Muscle of leg (tissue), 11 donors: ENCODE measurements around the gene CPSF4L. TPM values are rescaled to one million over a fixed set of nuclear protein-coding genes. Genes with fewer than 3 reads are reported as not detected.

Experiments
- DNase-seq: peaks from one replicate; pipeline ENCODE4 v3.0.0; 2013
- H3K27ac ChIP-seq: one replicate; pipeline ENCODE4 v1.5.1; 2013; ENCODE audit warnings: mild to moderate bottlenecking, low read length, control low read depth
- H3K27me3 ChIP-seq: one replicate; pipeline ENCODE4 v1.6.1; 2013; ENCODE audit warnings: low read length; ENCODE audit not compliant: control insufficient read depth, insufficient read depth
- H3K36me3 ChIP-seq: one replicate; pipeline ENCODE4 v1.6.1; 2013; ENCODE audit warnings: low read length; ENCODE audit not compliant: control insufficient read depth, insufficient read depth
- H3K4me1 ChIP-seq: one replicate; pipeline ENCODE4 v1.6.1; 2013; ENCODE audit warnings: low read length; ENCODE audit not compliant: control insufficient read depth, insufficient read depth
- H3K4me3 ChIP-seq: one replicate; pipeline ENCODE4 v1.5.1; 2013; ENCODE audit warnings: low read length, control low read depth
- H3K9me3 ChIP-seq: replicated peaks from 2 replicates; pipeline ENCODE4 v1.6.1; 2013; ENCODE audit warnings: low read depth, low read length; ENCODE audit not compliant: control insufficient read depth
- WGBS: methylation state at CpG from one replicate; pipeline ENCODE4 v1.1.5; 2013; ENCODE audit warnings: missing lambda C conversion rate; ENCODE audit not compliant: insufficient coverage; 5-methylcytosine and 5-hydroxymethylcytosine counted together
- polyA plus RNA-seq, 8 donors: library from polyadenylated mRNA; unstranded; fragments of 120-200 nt; gene quantifications; one replicate each; pipeline versions ENCODE4 v1.2.1 to v1.2.3, GENCODE V29; 2013; ENCODE audit warnings: inconsistent platforms in 1 of 8, low replicate concordance in 1 of 8; ENCODE audit not compliant: insufficient read length in 8 of 8, insufficient read depth in 1 of 8
- total RNA-seq: library from RNA; stranded (reverse); fragments of 120-200 nt; gene quantifications from one replicate; pipeline ENCODE4 v1.2.4, GENCODE V29; 2013

The CPSF4L gene
- total and polyA plus RNA-seq, 9 donors, result not detected

DNA sequence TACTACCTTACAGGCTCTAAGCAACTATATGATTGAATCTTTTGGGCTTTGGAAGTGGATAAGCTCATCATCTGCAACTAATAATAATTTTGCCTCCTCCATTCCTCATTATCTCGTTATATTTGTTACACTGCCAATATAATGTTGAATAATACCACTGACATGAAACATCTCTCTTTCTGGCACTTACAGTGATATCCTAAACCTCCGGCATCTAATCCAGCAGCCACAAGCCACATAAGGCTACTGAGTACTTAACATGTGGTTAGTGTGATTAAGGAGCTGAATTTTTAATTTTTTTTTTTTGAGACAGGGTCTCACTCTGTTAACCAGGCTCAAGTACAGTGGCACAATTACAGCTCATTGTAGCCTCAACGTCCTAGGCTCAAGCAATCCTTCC lies 40.5 kb upstream of the CPSF4L start:
- no peak for DNase-seq
- 60% methylated on average over 1 of the region's 3 CpGs for WGBS
- Histone ChIP-seq H3K27ac (no peak overlapping the region), H3K27me3 (no peaks in the 10 kb centered on the region), H3K36me3 (no peaks in the 10 kb centered on the region), H3K9me3 (no peaks in the 10 kb centered on the region), H3K4me3 (no peak overlapping the region), H3K4me1 (peaks cover 50% of the 10 kb centered on the region)

- WGBS, result 62% methylated on average over 1 of the region's 2 CpGs
- Histone ChIP-seq H3K27me3 (no peaks in the 10 kb centered on the region), H3K27ac (no peak overlapping the region), H3K4me1 (peaks cover 42% of the 10 kb centered on the region), H3K9me3 (no peaks in the 10 kb centered on the region), H3K4me3 (no peak overlapping the region), H3K36me3 (no peaks in the 10 kb centered on the region)
- DNase-seq, result peak; percentile 51
These were observed 39.7 kb upstream of the CPSF4L start for GRCh38 chr17:73301369-73301768.

DNA sequence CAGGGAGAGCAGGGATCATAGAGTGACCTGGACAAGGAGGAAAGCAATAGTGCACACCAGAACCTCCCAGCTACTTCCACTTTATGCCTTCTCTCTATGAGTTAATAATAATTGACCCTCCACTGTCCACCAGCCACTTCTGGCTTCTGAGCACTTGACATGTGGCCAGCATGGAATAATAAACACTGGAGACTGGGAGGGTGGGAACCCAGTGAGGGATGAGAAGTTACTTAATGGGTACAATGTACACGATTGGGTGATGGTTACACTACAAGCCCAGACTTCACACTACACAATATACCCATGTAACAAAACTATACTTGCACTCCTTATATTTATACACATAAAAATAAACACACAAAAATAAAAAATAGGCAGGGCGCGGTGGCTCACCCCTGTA lies 38.7 kb upstream of the CPSF4L start:
- Histone ChIP-seq H3K27me3 (no peaks in the 10 kb centered on the region), H3K27ac (no peak overlapping the region), H3K36me3 (no peaks in the 10 kb centered on the region), H3K4me3 (no peak overlapping the region), H3K9me3 (no peaks in the 10 kb centered on the region), H3K4me1 (peaks cover 32% of the 10 kb centered on the region)
- DNase-seq, result no peak
- 91% methylated on average over 2 of the region's 3 CpGs for WGBS

- WGBS, result 47% methylated on average over 6 of the region's 15 CpGs
- H3K4me3 ChIP-seq, result no peak overlapping the region
These were observed 36.5 kb upstream of the CPSF4L start for GRCh38 chr17:73297934-73298861.

GRCh38 chr17:73293480-73293911 lies 31.8 kb upstream of the CPSF4L start:
- Histone ChIP-seq H3K36me3 (peaks cover 10% of the 10 kb centered on the region), H3K4me1 (peaks cover 43% of the 10 kb centered on the region), H3K9me3 (no peaks in the 10 kb centered on the region), H3K4me3 (no peak overlapping the region), H3K27ac (no peak overlapping the region), H3K27me3 (no peaks in the 10 kb centered on the region)
- 67% methylated on average over 3 of the region's 9 CpGs for WGBS
- DNase-seq, result no peak

More at GRCh38 chr17:73297934-73298861, 36.5 kb upstream of the CPSF4L start:
- peaks cover 20% of the 10 kb centered on the region for H3K4me1 ChIP-seq
- peaks cover 2% of the 10 kb centered on the region for H3K36me3 ChIP-seq
- no peak for DNase-seq
- no peaks in the 10 kb centered on the region for H3K27me3 ChIP-seq
- H3K9me3 ChIP-seq, result no peaks in the 10 kb centered on the region
- H3K27ac ChIP-seq, result no peak overlapping the region

- H3K27ac ChIP-seq, result no peak overlapping the region
- H3K4me1 ChIP-seq, result peaks cover 39% of the 10 kb centered on the region
- no peak for DNase-seq
- H3K4me3 ChIP-seq, result no peak overlapping the region
- H3K27me3 ChIP-seq, result no peaks in the 10 kb centered on the region
- WGBS, result 72% methylated on average over 11 of the region's 11 CpGs
- no peaks in the 10 kb centered on the region for H3K9me3 ChIP-seq
- H3K36me3 ChIP-seq, result peaks cover 10% of the 10 kb centered on the region
These were observed 31.4 kb upstream of the CPSF4L start for GRCh38 chr17:73293031-73293430.

DNA sequence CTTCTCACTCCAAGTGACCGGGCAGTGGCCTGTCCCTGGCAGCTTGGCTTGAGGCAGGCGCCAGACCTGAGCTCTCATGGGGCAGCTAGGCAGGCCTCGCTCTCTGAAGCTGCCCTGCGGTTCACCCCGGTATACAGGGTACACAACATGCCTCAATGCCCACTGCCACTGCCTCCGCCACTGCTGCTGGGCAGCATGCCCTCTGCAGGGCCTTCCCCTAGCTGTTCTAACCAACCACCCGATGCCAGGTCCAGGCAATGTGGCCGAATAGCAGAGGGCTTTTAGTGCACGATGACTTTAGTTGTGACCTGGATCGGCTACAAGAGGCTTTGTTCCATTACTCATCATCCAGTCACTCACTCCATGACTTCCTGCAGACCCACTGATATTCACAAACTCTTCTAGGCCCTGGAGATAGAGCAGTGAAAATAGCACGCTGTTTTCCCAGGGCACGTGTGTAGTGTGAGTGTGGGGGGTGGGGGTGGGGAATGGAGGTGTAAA lies 30.4 kb upstream of the CPSF4L start:
- peaks cover 39% of the 10 kb centered on the region for H3K4me1 ChIP-seq
- H3K36me3 ChIP-seq, result peaks cover 10% of the 10 kb centered on the region
- no peaks in the 10 kb centered on the region for H3K9me3 ChIP-seq
- WGBS, result 68% methylated on average over 10 of the region's 12 CpGs
- no peak overlapping the region for H3K4me3 ChIP-seq
- no peak overlapping the region for H3K27ac ChIP-seq
- peak; percentile 48 for DNase-seq
- H3K27me3 ChIP-seq, result no peaks in the 10 kb centered on the region

DNA sequence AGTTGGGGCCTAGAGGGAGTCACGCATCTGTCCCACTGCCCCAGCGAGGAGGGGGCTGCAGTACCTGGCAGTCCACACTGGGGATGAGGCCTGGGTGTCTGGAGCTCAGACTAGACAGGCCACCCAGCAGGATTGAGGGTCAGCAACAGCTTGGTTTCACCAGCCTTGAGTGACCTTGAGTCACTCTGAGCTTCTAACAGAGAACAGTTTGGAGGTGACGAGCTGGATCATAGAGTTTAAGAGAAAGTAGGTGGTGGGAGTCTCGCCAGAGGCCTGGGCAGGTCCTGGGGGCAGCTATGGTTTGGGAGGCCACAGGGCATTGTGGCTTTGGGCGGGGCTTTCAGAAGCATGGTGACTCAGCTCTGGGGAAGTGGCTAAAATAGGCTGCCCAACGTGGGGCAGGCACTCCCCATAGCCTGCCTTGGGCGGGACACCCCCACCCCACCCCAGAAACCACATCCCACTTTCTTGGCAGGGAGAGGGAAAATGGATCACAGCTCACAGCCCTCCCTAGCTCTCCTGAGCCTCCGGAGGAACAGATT lies 29.7 kb upstream of the CPSF4L start:
- Histone ChIP-seq H3K36me3 (peaks cover 14% of the 10 kb centered on the region), H3K4me1 (peaks cover 39% of the 10 kb centered on the region), H3K4me3 (no peak overlapping the region), H3K9me3 (no peaks in the 10 kb centered on the region), H3K27me3 (no peaks in the 10 kb centered on the region), H3K27ac (peak overlapping the region; percentile 13)
- 61% methylated on average over 3 of the region's 8 CpGs for WGBS
- no peak for DNase-seq

- Histone ChIP-seq H3K9me3 (no peaks in the 10 kb centered on the region), H3K4me1 (peaks cover 39% of the 10 kb centered on the region), H3K36me3 (peaks cover 21% of the 10 kb centered on the region), H3K27me3 (no peaks in the 10 kb centered on the region), H3K4me3 (no peak overlapping the region), H3K27ac (no peak overlapping the region)
- 94% methylated on average over 12 of the region's 16 CpGs for WGBS
- DNase-seq, result no peak
These were observed 28.9 kb upstream of the CPSF4L start for GRCh38 chr17:73290399-73291259.
